Stimulated activated CD8-positive, alpha-beta memory T cell treated with anti-CD3 and anti-CD28 coated beads, Interleukin-7, amount 100 ng/mL, for 4 hours (primary cell): Measurements from ENCODE around the gene CDX1.

Experiments used
- DNase-seq, 2 donors: peaks; one replicate each; pipeline ENCODE4 v3.0.0-alpha.2; 2020; ENCODE audit warnings: low read depth in 2 of 2

CDX1 gene

GRCh38 chr5:150183436-150183835 lies 16.9 kb downstream of the CDX1 start:
- DNase-seq: no peak

DNA sequence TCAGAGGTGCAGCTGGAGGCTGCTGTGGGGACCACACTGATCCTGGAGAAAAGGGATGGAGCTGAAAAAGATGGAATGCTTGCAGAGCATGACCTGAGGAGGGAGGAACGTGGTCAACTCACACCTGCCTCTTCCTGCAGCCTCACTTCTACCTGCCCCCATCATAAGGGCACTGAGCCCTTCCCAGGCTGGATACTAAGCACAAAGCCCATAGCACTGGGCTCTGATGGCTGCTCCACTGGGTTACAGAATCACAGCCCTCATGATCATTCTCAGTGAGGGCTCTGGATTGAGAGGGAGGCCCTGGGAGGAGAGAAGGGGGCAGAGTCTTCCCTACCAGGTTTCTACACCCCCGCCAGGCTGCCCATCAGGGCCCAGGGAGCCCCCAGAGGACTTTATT lies 17.4 kb downstream of the CDX1 start:
- no peak for DNase-seq

- no peak for DNase-seq
These were observed 18.7 kb downstream of the CDX1 start for GRCh38 chr5:150184990-150185912.

- DNase-seq: no peak
These were observed 19.6 kb downstream of the CDX1 start for GRCh38 chr5:150186137-150186536.

GRCh38 chr5:150186897-150187296 lies 20.3 kb downstream of the CDX1 start:
- DNase-seq: no peak

- DNase-seq: no peak
These were observed 21.7 kb downstream of the CDX1 start for GRCh38 chr5:150188146-150188842.

DNA sequence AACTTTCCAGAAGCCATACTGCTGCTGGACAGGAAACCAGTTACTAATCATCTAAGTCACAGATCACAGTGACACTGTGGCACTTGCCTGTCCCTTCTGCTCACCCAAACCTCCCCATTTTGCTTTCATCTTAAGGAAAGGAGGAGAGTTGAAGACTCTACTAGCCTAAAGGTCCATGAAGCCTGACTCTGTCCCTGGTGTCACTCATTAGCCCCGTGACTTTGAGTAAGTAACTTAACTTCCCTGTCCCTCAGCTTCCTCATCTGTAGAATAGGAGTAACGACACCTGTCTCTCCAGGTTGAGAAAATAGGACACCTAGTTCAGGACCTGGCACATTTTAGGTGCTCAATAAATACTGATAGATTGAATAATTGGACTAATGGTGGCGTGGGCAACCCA lies 22.7 kb downstream of the CDX1 start:
- DNase-seq: no peak

DNA sequence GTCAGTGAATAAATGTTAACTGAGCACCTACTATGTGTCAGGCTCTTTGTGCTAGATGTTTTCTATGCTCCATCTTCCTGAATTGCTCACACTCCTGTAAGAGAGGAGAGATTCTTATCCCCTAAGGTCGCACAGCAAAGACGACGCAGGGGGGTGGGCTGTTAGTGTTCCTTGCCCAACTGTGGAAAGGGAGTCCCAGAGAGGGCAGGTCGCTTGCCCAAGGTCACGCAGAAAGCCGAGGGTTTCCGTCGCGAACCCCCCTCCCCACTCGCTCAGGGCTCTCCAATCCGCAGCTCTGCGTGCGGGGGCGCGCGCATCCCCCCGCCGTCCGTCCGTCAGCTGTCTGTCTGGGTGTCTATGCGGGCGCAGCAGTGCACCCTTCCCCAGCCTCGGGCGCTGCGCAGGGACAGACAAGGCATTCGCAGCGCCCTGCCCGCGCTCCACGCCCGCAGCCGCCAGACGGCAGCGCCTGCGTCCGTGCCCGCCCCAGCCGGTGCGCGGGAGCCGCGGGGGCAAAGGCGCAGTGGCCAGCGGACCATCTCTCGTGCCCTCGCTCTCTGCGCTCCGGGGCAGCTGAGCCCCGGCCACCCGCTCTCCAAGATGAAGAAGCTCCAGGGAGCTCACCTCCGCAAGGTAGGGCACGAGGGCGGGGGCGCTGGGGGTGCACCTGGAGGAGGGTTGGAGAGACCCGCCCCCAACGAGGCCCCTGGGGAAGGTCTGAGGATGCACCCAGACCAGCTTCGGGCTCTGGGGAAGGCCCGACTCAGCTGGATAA lies 23.3 kb downstream of the CDX1 start, which contains the start of gene SLC6A7:
SLC6A7 (plus strand) TSS at position 335 of the 775 bp plus-strand sequence; CDS start at position 601, 266 bp downstream.
- DNase-seq: no peak

- no peak for DNase-seq
These were observed 24.0 kb downstream of the CDX1 start for GRCh38 chr5:150190503-150190979.

- DNase-seq: no peak
These were observed 24.4 kb downstream of the CDX1 start for GRCh38 chr5:150190987-150191386.

DNA sequence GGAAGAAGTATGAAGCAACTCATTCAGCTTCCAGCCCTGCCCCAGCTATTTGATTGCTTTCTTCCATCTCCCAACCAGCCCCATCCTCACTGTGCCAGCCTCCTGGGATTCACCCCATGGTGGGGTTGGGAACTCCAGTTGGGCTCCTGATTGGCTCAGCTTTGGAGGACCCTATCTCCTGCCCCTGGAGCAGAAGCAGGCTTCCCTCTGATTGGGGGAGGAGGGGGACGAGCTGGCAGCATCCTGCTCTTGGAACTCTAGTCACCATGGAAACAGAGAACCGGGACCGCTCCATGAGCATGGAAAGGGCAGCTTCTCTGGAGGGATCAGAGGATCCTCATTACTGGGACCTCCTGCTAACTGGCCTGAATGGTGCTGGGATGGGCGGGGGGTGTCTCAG lies 25.9 kb downstream of the CDX1 start:
- no peak for DNase-seq

DNA sequence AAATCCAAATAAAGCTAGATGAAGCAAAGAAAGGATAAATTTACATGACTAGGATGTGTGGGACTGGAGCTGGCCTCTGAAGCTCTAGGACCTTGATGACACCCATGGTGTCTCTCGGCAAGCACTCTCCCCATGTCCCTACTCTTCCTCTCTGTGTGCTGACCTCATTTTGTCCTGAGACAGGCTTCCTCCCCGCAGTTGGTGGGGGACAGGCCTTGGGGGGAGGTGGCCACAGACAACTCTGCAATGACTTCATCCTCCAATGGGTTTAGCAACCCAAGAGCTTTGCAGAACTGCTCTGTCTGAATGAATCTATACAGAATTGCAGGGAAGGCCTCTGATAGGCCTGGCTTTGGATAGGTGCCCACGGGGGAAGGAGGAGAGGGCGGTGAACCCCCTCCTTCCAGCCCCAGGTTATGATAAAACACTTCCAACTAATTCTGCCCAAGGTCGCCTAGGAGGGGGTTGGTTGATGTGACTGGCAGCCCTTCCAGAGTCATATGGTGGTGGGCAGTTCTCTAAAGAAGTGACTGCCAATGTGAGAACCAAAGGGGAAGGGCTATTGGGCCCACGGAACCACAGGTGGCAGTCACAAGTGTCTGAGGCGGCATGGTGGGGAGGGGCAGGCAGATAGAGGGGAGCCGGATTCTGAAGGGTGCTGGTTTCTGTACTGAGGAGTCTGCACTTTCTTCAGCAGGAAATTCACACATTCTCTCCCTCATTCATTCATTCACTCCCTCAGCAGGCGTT lies 29.3 kb downstream of the CDX1 start:
- DNase-seq: no peak

DNA sequence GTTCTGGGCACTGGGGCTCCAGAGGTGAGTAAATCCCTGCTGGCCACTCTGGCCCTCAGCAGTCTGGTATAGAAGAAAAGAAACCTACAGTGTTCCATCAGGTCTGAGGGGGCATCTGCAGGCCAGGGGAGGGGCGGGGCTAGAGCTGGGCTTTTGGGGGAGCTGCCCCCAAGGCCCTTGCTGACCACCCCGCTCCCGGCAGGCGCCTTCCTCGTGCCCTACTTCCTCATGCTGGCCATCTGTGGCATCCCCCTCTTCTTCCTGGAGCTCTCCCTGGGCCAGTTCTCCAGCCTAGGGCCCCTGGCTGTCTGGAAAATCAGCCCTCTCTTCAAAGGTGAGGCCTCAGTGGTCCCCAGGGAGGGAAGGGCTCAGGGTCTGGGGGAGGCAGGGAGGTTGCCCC lies 29.9 kb downstream of the CDX1 start:
- no peak for DNase-seq

- no peak for DNase-seq
These were observed 30.4 kb downstream of the CDX1 start for GRCh38 chr5:150196986-150197385.

DNA sequence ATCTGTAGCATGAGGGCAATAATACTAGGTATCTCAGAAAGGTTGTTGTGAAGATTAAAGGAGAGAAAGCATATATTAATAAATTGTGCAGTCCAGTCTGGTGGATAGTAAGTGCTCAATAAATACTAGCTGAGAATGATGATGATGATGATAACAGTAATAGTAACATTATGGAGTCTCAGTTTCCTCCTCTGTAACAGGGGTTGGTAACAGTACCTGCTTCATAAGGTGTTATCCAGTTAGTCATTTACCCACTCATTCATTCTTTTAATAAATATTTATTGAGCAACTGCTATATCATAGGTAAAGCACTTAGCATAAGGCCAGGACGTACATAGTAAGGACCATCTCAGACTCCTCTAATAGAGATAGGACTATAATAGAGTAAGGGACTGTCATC lies 30.9 kb downstream of the CDX1 start:
- DNase-seq: no peak

- DNase-seq: no peak
These were observed 35.9 kb downstream of the CDX1 start for GRCh38 chr5:150202501-150202900.

DNA sequence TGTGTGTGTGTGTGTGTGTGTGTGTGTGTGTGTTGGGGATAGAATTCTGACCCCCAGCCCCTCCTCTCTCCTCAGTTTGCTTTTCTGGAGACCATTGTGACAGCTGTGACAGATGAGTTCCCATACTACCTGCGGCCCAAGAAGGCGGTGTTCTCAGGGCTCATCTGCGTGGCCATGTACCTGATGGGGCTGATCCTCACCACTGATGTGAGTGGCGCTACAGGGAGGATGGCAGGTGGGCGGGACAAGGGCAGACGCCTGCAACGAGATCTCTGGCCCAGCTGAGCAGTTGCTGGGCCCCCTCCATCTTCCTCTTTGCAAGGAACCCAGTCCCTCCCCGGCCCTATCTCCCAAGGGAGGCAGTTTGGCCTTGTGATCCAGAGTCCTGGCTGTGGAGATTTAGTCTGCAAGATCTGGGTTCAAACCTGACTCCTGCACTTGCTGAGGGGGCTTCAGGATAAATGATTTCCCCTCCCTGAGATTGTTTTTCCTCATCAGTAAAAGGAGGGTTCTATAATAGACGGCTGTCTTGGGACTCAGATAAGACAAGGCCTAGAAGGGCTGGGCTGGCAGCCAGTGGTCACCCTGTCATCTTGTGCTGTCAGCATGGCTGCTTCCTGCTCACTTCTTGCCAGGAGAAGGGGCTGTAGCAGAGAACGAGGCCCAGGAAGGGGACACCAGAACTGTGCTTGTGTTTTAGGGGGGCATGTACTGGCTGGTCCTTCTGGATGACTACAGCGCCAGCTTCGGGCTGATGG lies 37.4 kb downstream of the CDX1 start:
- no peak for DNase-seq

- no peak for DNase-seq
These were observed 38.0 kb downstream of the CDX1 start for GRCh38 chr5:150204590-150204960.

GRCh38 chr5:150206098-150206778 lies 39.7 kb downstream of the CDX1 start:
- no peak for DNase-seq

DNA sequence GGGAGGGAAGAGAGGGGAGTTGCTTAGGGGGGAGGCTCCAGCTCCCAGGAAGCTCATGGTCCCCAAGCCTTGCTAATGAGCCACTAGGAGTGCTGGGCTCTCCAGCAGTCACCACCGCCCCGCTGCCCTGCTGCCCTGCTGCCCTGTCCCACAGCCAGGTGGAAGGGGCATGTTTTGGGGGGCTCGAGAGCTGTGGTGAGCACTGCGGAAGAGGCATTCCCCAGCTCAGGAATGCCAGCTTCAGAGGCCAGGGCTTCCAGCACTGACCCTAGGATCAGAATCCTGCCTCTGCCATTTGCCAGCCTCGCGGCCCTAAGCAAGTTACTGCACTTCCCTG lies 40.2 kb downstream of the CDX1 start:
- DNase-seq: no peak
